Measurements from ENCODE around the gene SFXN3. TPM values are rescaled to one million over a fixed set of nuclear protein-coding genes. Genes with fewer than 3 reads are reported as not detected.

Gene SFXN3
- total RNA-seq, 1 experiment from 2014 or later = 5.6 TPM

GRCh38 chr10:101052285-101052684 lies 21.3 kb downstream of the SFXN3 start:
- Mint-ChIP-seq H3K36me3 (peaks cover 3% of the 10 kb centered on the region; the same call in 1 of the 2 replicates), H3K27ac (no peak overlapping the region), H3K4me3 (no peak overlapping the region), H3K4me1 (peaks cover 29% of the 10 kb centered on the region), H3K27me3 (ENCODE audit: low read depth) (peaks cover 48% of the 10 kb centered on the region), H3K9me3 (no peaks in the 10 kb centered on the region)
- no peak for ATAC-seq
- DNase-seq (ENCODE audit: low spot score) = no peak
- ChIA-PET POLR2A (interaction anchor here (0.6 to 1.6 kb wide), 2 partner anchors 24 to 25 kb away, joined by 4 to 5 read pairs; no protein-coding TSS in a partner anchor), CTCF (interaction anchor here (0.6 to 10.4 kb wide), 13 partner anchors 13 to 721 kb away, joined by 3 to 405 read pairs (median 46); partner anchors contain the start of genes KAZALD1, PDZD7 and SFXN3)
- TF ChIP-seq, protein P1, sequence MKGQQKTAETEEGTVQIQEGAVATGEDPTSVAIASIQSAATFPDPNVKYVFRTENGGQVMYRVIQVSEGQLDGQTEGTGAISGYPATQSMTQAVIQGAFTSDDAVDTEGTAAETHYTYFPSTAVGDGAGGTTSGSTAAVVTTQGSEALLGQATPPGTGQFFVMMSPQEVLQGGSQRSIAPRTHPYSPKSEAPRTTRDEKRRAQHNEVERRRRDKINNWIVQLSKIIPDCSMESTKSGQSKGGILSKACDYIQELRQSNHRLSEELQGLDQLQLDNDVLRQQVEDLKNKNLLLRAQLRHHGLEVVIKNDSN (CRISPR knock-in tag; IDR thresholded peaks at IDR 0.05) = no peak
- TF ChIP-seq CBFB (CRISPR knock-in tag; IDR thresholded peaks at IDR 0.05; ENCODE audit: low read depth) = no peak

DNA sequence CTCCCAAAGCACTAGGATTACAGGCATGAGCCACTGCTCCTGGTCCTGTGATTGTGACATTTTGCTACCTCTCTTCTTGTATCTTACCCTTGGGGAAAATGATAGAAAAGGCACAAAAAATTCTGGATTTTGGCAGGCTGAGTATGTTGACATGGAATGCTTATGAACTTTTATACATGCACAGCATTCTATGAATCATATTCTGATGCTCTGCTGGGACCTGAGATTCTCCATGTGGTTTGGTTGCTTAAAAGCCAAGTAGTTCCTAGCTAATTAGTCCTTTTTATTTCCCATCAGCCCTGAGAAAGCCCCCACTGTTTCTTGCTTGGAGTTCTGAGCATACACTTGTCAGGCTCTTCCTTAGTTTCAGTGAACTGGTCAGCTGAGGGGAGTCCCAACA lies 22.5 kb downstream of the SFXN3 start:
- ChIA-PET POLR2A (no interaction called here), CTCF (interaction anchor here (8.4 to 10.4 kb wide), 2 partner anchors 15 to 87 kb away, joined by 143 to 181 read pairs; no protein-coding TSS in a partner anchor)
- H3K4me1 Mint-ChIP-seq = peaks cover 23% of the 10 kb centered on the region
- TF ChIP-seq, protein P2, sequence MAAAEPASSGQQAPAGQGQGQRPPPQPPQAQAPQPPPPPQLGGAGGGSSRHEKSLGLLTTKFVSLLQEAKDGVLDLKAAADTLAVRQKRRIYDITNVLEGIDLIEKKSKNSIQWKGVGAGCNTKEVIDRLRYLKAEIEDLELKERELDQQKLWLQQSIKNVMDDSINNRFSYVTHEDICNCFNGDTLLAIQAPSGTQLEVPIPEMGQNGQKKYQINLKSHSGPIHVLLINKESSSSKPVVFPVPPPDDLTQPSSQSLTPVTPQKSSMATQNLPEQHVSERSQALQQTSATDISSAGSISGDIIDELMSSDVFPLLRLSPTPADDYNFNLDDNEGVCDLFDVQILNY (CRISPR knock-in tag; IDR thresholded peaks at IDR 0.05) = no peak
- TF ChIP-seq GRHL2 (CRISPR knock-in tag; IDR thresholded peaks at IDR 0.05; ENCODE audit: insufficient replicate concordance, severe bottlenecking) (no peak), ZNF232 (CRISPR knock-in tag; IDR thresholded peaks at IDR 0.05) (no peak), JUN (CRISPR knock-in tag; IDR thresholded peaks at IDR 0.05) (no peak), FOXP1 (CRISPR knock-in tag; IDR thresholded peaks at IDR 0.05; ENCODE audit: borderline replicate concordance) (no peak), RORB (CRISPR knock-in tag; IDR thresholded peaks at IDR 0.05) (no peak), GABPB1 (CRISPR knock-in tag; IDR thresholded peaks at IDR 0.05) (no peak), ZNF671 (CRISPR knock-in tag; IDR thresholded peaks at IDR 0.05) (no peak), ZSCAN18 (CRISPR knock-in tag; IDR thresholded peaks at IDR 0.05) (no peak), PREB (CRISPR knock-in tag; IDR thresholded peaks at IDR 0.05; ENCODE audit: borderline replicate concordance) (no peak), ZNF512 (CRISPR knock-in tag; IDR thresholded peaks at IDR 0.05; ENCODE audit: borderline replicate concordance) (no peak), NFYB (CRISPR knock-in tag; conservative IDR thresholded peaks at IDR 0.05; ENCODE audit: low read depth) (no peak), ZBTB21 (CRISPR knock-in tag; IDR thresholded peaks at IDR 0.05; ENCODE audit: borderline replicate concordance) (no peak)
- TF ChIP-seq, protein P1 (CRISPR knock-in tag; IDR thresholded peaks at IDR 0.05) = no peak
- TF ChIP-seq, protein P3, sequence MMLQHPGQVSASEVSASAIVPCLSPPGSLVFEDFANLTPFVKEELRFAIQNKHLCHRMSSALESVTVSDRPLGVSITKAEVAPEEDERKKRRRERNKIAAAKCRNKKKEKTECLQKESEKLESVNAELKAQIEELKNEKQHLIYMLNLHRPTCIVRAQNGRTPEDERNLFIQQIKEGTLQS (CRISPR knock-in tag; conservative IDR thresholded peaks at IDR 0.05) = no peak
- peaks cover 3% of the 10 kb centered on the region; the same call in 1 of the 2 replicates for H3K36me3 Mint-ChIP-seq
- no peak overlapping the region for H3K4me3 Mint-ChIP-seq
- ATAC-seq (no peak), DNase-seq (ENCODE audit: low spot score) (no peak)
- H3K9me3 Mint-ChIP-seq = no peaks in the 10 kb centered on the region
- peaks cover 36% of the 10 kb centered on the region for H3K27me3 Mint-ChIP-seq (ENCODE audit: low read depth)
- H3K27ac Mint-ChIP-seq = no peak overlapping the region; the same call in 1 of the 2 replicates

Data from WTC11 (cell line).